K562 (cell line): ENCODE measurements around the gene ENTPD8. TPM values are rescaled to one million over a fixed set of nuclear protein-coding genes. Genes with fewer than 3 reads are reported as not detected.

Experiments
- CBX8 ChIP-seq: fragments of 200-600 bp; sonication (generic); IDR thresholded peaks from 2 replicates; pipeline ENCODE4 v1.6.1; 2012; ENCODE audit warnings: borderline replicate concordance, mixed run types, low read depth, mild to moderate bottlenecking, moderate library complexity, mixed read lengths, low read length, control low read depth, inconsistent platforms; ENCODE audit not compliant: poor library complexity, severe bottlenecking; ENCODE audit errors: extremely low read depth
- CHCHD3 ChIP-seq: fragments of 250-450 bp; sonication (Bioruptor Pico); IDR thresholded peaks from 2 replicates; pipeline ENCODE4 v2.1.2; 2022; ENCODE audit warnings: mild to moderate bottlenecking
- ETS2 ChIP-seq: IDR thresholded peaks from 2 replicates; pipeline ENCODE4 v1.6.1; 2016; ENCODE audit warnings: borderline replicate concordance, missing genetic modification characterization, mild to moderate bottlenecking, moderate library complexity, missing compliant biosample characterization; ENCODE audit not compliant: poor library complexity, severe bottlenecking
- FOXJ3 ChIP-seq: sonication (generic); formaldehyde crosslinking; IDR thresholded peaks from 2 replicates; pipeline ENCODE4 v1.4.0; 2020; ENCODE audit warnings: mild to moderate bottlenecking, missing genetic modification reagents
- HMGN3 ChIP-seq: IDR thresholded peaks from 2 replicates; pipeline ENCODE4 v1.6.1; 2011; ENCODE audit warnings: borderline replicate concordance, low read depth, mild to moderate bottlenecking, mixed read lengths, low read length; ENCODE audit not compliant: insufficient read length; ENCODE audit errors: extremely low read depth
- MCM2 ChIP-seq: fragments of 450-650 bp; IDR thresholded peaks from 2 replicates; pipeline ENCODE4 v1.6.1; 2017; ENCODE audit warnings: low read depth, mild to moderate bottlenecking
- MED1 ChIP-seq: sonication (generic); formaldehyde crosslinking; IDR thresholded peaks from 2 replicates; pipeline ENCODE4 v1.8.1; 2023; ENCODE audit warnings: missing genetic modification reagents, borderline replicate concordance
- PHTF2 ChIP-seq: fragments of 250-450 bp; sonication (Bioruptor Pico); IDR thresholded peaks from 2 replicates; pipeline ENCODE4 v1.5.0; 2021; ENCODE audit warnings: mild to moderate bottlenecking
- POLR2AphosphoS2 ChIP-seq: IDR thresholded peaks from 2 replicates; pipeline ENCODE4 v1.6.1; 2012; ENCODE audit warnings: low read length, improper control_type of control experiment
- RBM17 ChIP-seq: fragments of 200-400 bp; formaldehyde crosslinking; IDR thresholded peaks from 2 replicates; pipeline ENCODE4 v1.6.1; 2017; ENCODE audit warnings: low read depth, mild to moderate bottlenecking, low read length, borderline replicate concordance
- RCOR1 ChIP-seq, 2 experiments: IDR thresholded peaks; 2 replicates each; pipeline ENCODE4 v1.6.1; 2012; ENCODE audit warnings: low read depth in 2 of 2, low read length in 2 of 2, borderline replicate concordance in 1 of 2, improper control_type of control experiment in 1 of 2
- SAFB ChIP-seq: fragments of 200-400 bp; formaldehyde crosslinking; IDR thresholded peaks from 2 replicates; pipeline ENCODE4 v1.6.1; 2017; ENCODE audit warnings: low read depth, low read length, borderline replicate concordance
- SIN3B ChIP-seq: fragments of 450-650 bp; IDR thresholded peaks from 2 replicates; pipeline ENCODE4 v1.6.1; 2017; ENCODE audit warnings: low read depth, mild to moderate bottlenecking, moderate library complexity
- SMARCB1 ChIP-seq: IDR thresholded peaks from 2 replicates; pipeline ENCODE4 v1.6.1; 2011; ENCODE audit warnings: improper control_type of control experiment, low read depth; ENCODE audit not compliant: insufficient read length
- TARDBP ChIP-seq: fragments of 450-650 bp; IDR thresholded peaks from 2 replicates; pipeline ENCODE4 v1.6.1; 2016
- TBL1XR1 ChIP-seq, 2 experiments: IDR thresholded peaks; 2 replicates each; pipeline ENCODE4 v1.6.1; 2012; ENCODE audit warnings: improper control_type of control experiment in 2 of 2, low read length in 2 of 2, mild to moderate bottlenecking in 1 of 2
- TBP ChIP-seq: optimal IDR thresholded peaks from 2 replicates; pipeline ENCODE3; 2011; ENCODE audit warnings: low read depth, low read length, improper control_type of control experiment
- TEAD4 ChIP-seq, 2 experiments: sonication (generic) in 1 of 2; formaldehyde crosslinking in 1 of 2; IDR thresholded peaks; 2 replicates each; pipeline versions ENCODE4 v1.6.1 to v1.8.0; 2012 to 2022; ENCODE audit warnings: borderline replicate concordance in 1 of 2, inconsistent platforms in 1 of 2, low read length in 1 of 2, mild to moderate bottlenecking in 1 of 2, missing genetic modification reagents in 1 of 2
- ZBTB1 ChIP-seq: sonication (generic); formaldehyde crosslinking; IDR thresholded peaks from 2 replicates; pipeline ENCODE4 v1.8.1; 2023; ENCODE audit warnings: missing genetic modification reagents, low read depth, mild to moderate bottlenecking, borderline replicate concordance
- ZNF174 ChIP-seq: fragments of 250-450 bp; sonication (Bioruptor Pico); IDR thresholded peaks from 2 replicates; pipeline ENCODE4 v1.4.0; 2020; ENCODE audit warnings: mild to moderate bottlenecking
- ZNF347 ChIP-seq: fragments of 450-650 bp; formaldehyde crosslinking; IDR thresholded peaks from 2 replicates; pipeline ENCODE4 v1.4.0; 2020; ENCODE audit warnings: low read depth, mild to moderate bottlenecking, moderate library complexity
- ZNF511 ChIP-seq: sonication (generic); formaldehyde crosslinking; IDR thresholded peaks from 2 replicates; pipeline ENCODE4 v1.8.0; 2022; ENCODE audit warnings: mild to moderate bottlenecking, missing genetic modification reagents
- ZNF717 ChIP-seq: fragments of 250-450 bp; sonication (Bioruptor Pico); IDR thresholded peaks from 2 replicates; pipeline ENCODE4 v1.5.0; 2021
- polyA plus RNA-seq, 8 experiments: library from polyadenylated mRNA; depleted of rRNA in 4 of 8; stranded (reverse) in 5 of 8; unstranded in 3 of 8; fragments of >200 nt; fragmentation: Nextera tagmentation in 2 of 8; fragmentation: Illumina TruSeq in 1 of 8; extraction: Ambion mirVana in 2 of 8; extraction: Trizol in 1 of 8; gene quantifications; 2 replicates each; pipeline versions ENCODE4 v1.2.1 to v1.2.3, GENCODE V29; 2011 to 2014; ENCODE audit warnings: inconsistent platforms in 1 of 8, missing spikeins in 1 of 8
- total RNA-seq, 7 experiments: library from RNA; depleted of rRNA in 6 of 7; stranded (reverse); fragments of >200 nt in 6 of 7; fragmentation: Illumina TruSeq in 2 of 7; extraction: Trizol in 2 of 7; gene quantifications; 2 replicates each; pipeline versions ENCODE4 v1.2.1 to v1.2.3, GENCODE V29; 2011 to 2021; ENCODE audit warnings: low replicate concordance in 1 of 7
- TF ChIP-seq, protein P1 (sequence below): sonication (generic); formaldehyde crosslinking; IDR thresholded peaks from 2 replicates; pipeline ENCODE4 v1.8.0; 2023; ENCODE audit warnings: mild to moderate bottlenecking, missing genetic modification reagents
- TF ChIP-seq, protein P2 (sequence below): fragments of 450-650 bp; conservative IDR thresholded peaks from 2 replicates; pipeline ENCODE4 v1.6.1; 2016; ENCODE audit warnings: missing genetic modification characterization, low read depth, mild to moderate bottlenecking, missing compliant biosample characterization, moderate library complexity

Gene ENTPD8
- total and polyA plus RNA-seq, 9 of the 15 experiments (the other 6 are each of a cell fraction or from before 2014, with no cell fraction given) = 0.06 to 0.27 (median 0.19) TPM; not detected in 5

DNA sequence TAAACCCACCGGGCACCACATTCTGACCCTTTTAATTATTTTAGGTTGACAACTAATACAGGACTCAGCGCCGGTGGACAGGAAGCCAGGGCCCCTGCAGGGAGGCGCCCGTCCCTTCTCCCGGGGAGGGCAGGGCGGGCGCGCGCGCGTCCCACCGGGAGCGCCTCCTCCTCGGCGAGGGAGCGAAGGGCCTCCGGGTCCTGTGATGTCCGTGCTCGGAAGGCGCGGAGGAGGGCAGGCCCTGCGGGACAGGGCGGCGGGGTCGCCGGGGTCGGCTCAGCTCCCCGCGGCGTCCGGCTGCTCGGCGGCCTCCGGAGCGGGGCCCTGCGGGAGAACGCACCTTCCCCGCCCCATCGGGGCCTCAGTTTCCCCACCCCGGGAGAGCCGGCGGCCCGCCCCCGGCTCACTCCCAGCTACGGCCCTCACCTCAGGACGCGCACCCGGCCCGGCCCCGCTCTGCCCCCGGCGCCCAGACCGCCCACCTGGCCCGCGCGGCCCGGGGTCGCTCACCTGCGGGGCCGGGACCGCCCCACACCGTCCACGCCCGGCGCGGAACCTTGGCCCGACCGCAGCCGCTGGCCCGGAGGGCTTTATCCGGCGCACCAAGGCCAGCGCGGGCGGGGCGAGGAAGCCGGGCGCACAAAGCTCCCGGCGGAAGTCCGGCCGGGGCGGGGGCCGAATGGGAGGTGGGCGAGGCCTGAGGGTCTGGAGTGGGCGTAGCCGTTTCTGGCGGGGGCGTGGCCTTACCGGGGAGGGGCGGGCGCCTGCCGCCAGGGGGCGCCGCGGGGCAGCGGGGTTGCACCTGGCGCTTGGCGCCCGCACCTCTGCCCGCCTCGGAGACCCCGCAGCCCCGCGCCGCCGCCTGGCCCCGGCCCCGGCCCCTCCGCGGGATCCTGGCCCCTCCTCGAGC, 18.3 kb downstream of the ENTPD8 start, which contains the start of the genes EXD3 and NOXA1 (continued):
- peak; percentile 63 for TF ChIP-seq ETS2 (tag)
- TF ChIP-seq ZNF174 (CRISPR knock-in tag) = no peak
- TF ChIP-seq MED1 (CRISPR knock-in tag) = no peak
- TF ChIP-seq SIN3B = peak; percentile 90
- TF ChIP-seq SAFB = peak; percentile 79
- TF ChIP-seq ZNF347 (CRISPR knock-in tag) = no peak
- peak; percentile 15 to 36; a peak in 1 of 4 replicates for TF ChIP-seq TBL1XR1 (IDR thresholded peaks at IDR 0.05; ENCODE audit: low read length in 2 of 2)
- no peak for TF ChIP-seq MCM2
- no peak for TF ChIP-seq ZNF511 (CRISPR knock-in tag)
- TF ChIP-seq RBM17 = no peak
- TF ChIP-seq SMARCB1 = no peak
- no peak for TF ChIP-seq ZNF717
- no peak for TF ChIP-seq FOXJ3 (CRISPR knock-in tag)
- no peak for TF ChIP-seq CBX8
- TF ChIP-seq TBP = peak; percentile 70
- TF ChIP-seq, protein P1, sequence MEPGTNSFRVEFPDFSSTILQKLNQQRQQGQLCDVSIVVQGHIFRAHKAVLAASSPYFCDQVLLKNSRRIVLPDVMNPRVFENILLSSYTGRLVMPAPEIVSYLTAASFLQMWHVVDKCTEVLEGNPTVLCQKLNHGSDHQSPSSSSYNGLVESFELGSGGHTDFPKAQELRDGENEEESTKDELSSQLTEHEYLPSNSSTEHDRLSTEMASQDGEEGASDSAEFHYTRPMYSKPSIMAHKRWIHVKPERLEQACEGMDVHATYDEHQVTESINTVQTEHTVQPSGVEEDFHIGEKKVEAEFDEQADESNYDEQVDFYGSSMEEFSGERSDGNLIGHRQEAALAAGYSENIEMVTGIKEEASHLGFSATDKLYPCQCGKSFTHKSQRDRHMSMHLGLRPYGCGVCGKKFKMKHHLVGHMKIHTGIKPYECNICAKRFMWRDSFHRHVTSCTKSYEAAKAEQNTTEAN (CRISPR knock-in tag) = no peak
- TF ChIP-seq TEAD4 (IDR thresholded peaks at IDR 0.05; ENCODE audit: low read length) = no peak
- TF ChIP-seq TEAD4 (CRISPR knock-in tag; IDR thresholded peaks at IDR 0.05; ENCODE audit: borderline replicate concordance) = no peak
- no peak for TF ChIP-seq PHTF2 (CRISPR knock-in tag)
- no peak for TF ChIP-seq CHCHD3 (CRISPR knock-in tag)
- TF ChIP-seq ZBTB1 (CRISPR knock-in tag) = no peak
- TF ChIP-seq TARDBP = no peak; the same call in 1 of the 2 replicates
- TF ChIP-seq HMGN3 = no peak
- TF ChIP-seq POLR2AphosphoS2 = no peak
- peak in 1 of 2 experiments; percentile 61; a peak in 2 of 4 replicates for TF ChIP-seq RCOR1 (IDR thresholded peaks at IDR 0.05; ENCODE audit: borderline replicate concordance in 1 of 2, low read depth in 2 of 2, low read length in 2 of 2)
- TF ChIP-seq, protein P2, sequence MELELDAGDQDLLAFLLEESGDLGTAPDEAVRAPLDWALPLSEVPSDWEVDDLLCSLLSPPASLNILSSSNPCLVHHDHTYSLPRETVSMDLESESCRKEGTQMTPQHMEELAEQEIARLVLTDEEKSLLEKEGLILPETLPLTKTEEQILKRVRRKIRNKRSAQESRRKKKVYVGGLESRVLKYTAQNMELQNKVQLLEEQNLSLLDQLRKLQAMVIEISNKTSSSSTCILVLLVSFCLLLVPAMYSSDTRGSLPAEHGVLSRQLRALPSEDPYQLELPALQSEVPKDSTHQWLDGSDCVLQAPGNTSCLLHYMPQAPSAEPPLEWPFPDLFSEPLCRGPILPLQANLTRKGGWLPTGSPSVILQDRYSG (tag) = no peak
